ENCODE measurements around the gene TEX22. TPM values are rescaled to one million over a fixed set of nuclear protein-coding genes. Genes with fewer than 3 reads are reported as not detected.

TEX22 gene, protein sequence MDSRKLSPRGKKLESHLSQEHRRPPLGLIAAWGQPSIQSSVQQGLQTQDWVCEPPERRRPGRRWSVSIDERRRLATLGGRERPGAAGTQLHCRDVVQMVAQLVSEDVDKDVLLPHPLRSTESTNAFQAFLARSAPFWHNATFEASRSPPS
- total RNA-seq, result under 0.01 and 0.32 TPM in 2 replicates

DNA sequence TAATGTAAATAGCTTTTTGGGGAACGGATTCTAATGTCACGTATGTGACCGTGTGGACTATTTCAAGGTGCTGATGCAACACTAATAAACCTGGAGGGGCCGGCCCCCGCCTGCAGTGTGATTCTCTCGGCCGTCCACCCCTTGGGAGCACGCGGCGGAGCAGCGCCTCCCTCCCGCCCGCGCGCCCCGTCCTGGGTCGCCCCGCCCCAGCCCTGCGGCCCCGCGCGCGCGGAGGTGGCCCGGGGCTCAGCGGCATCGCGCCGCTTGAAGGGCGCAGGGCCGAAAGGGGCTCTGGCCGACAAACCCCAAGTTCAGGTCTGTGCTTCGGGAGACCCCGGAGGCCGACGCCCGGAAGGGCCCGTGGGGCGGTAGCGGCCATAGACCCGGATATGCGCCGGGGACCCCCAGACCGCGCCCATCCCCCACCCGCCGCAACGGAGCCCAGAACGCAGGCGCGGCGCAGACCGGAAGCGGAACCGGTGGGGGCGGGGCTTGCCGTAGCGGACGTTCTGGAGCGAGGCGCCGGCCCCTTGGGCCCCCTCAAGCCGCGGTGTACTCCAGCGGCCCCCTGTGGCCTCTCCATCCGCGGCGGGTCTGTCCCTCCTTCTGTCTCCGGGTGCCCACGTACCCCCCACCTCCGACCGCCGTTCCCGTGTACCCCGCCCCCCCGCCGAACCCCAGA is at the start of gene TEX22:
Gene TEX22, plus strand, starts transcription at position 495 of the 682 bp plus-strand sequence. CDS start 803 bp downstream, outside the sequence.
- DNase-seq (ENCODE audit: low read depth), result peak; percentile 75
- TF ChIP-seq CTCF (IDR thresholded peaks at IDR 0.05; ENCODE audit: insufficient read depth, low read depth, low read length), result no peak

DNA sequence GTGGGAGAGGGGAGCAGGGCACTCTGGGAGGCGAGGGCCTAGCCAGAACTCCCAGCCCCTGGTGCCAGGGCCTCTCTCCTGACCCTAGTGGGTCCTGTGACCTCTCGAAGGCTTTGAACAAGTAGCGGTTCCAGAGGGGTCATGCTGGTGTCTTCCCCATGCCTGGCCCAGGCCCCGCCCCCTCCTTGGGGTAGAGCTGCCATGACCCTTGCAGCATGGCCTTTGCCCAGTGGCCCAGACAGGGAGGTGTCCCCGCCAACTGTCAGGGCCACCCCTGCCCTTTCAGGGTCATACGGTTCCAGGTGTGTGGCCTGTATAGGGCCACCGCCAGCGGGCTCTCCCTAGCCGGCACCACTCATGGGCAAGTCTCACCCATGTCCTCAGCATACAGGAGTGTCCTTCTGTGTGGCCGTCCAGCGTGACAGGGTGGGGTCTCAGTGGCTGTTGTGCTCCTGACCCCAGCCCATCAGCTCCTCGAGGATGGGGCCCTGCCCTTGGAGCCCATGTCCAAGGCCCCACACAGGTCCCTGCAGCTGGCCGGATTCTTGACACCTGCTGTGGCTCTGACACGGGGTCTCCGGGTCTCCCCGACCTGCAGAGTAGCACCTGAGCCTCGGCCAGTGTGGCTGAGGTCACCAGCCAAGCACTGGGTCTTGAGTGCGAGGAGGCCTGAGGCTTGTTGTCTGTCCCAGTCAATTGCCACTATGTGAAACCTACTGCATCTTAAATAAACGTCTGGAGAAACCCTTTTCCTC is 49.2 kb upstream of the TEX22 start:
- H3K4me3 ChIP-seq (ENCODE audit: low read depth, low read length), result no peak overlapping the region
- no peak for DNase-seq (ENCODE audit: low read depth)
- TF ChIP-seq CTCF (IDR thresholded peaks at IDR 0.05; ENCODE audit: insufficient read depth, low read depth, low read length), result no peak

More for the DNA sequence above, at the start of gene TEX22:
- peak within 1 kb of the TSS; percentile 77 for H3K4me3 ChIP-seq (ENCODE audit: low read depth, low read length)

DNA sequence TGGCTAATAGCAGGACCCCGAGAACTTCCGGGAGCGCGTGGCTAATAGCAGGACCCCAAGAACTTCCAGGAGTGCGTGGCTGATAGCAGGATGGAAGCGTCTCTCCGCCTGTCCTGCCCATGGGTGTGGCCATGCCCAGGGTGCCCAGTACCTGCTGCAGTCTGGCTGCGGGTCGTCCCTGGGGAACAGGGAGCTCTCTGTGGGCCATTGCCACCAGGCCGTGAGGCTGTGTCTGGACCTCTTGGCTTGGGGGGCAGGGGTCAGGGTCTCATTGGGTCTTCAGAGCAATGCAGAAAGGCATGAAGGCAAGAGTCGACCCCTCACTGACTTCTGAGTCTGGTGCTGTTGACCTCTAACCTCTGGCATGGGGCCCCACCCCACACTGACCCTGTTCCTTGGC is 48.3 kb upstream of the TEX22 start:
- no peak for DNase-seq (ENCODE audit: low read depth)
- H3K4me3 ChIP-seq (ENCODE audit: low read depth, low read length), result no peak overlapping the region
- TF ChIP-seq CTCF (IDR thresholded peaks at IDR 0.05; ENCODE audit: insufficient read depth, low read depth, low read length), result no peak

- no peak for TF ChIP-seq CTCF (IDR thresholded peaks at IDR 0.05; ENCODE audit: insufficient read depth, low read depth, low read length)
- DNase-seq (ENCODE audit: low read depth), result no peak
- no peak overlapping the region for H3K4me3 ChIP-seq (ENCODE audit: low read depth, low read length)
Measured at GRCh38 chr14:105350450-105351244, 47.7 kb upstream of the TEX22 start.

- H3K4me3 ChIP-seq (ENCODE audit: low read depth, low read length), result no peak overlapping the region
- no peak for DNase-seq (ENCODE audit: low read depth)
- TF ChIP-seq CTCF (IDR thresholded peaks at IDR 0.05; ENCODE audit: insufficient read depth, low read depth, low read length), result no peak
Measured at GRCh38 chr14:105351410-105351809, 46.9 kb upstream of the TEX22 start.
